HG03342 (cell line): ENCODE measurements around the gene ZBTB16.

Experiments
- ATAC-seq: cut with Tn5 transposase; IDR thresholded peaks from one replicate; pipeline ENCODE4 v1.9.1; 2021; ENCODE audit warnings: mild to moderate bottlenecking, moderate library complexity; ENCODE audit not compliant: unreplicated experiment

Gene ZBTB16

DNA sequence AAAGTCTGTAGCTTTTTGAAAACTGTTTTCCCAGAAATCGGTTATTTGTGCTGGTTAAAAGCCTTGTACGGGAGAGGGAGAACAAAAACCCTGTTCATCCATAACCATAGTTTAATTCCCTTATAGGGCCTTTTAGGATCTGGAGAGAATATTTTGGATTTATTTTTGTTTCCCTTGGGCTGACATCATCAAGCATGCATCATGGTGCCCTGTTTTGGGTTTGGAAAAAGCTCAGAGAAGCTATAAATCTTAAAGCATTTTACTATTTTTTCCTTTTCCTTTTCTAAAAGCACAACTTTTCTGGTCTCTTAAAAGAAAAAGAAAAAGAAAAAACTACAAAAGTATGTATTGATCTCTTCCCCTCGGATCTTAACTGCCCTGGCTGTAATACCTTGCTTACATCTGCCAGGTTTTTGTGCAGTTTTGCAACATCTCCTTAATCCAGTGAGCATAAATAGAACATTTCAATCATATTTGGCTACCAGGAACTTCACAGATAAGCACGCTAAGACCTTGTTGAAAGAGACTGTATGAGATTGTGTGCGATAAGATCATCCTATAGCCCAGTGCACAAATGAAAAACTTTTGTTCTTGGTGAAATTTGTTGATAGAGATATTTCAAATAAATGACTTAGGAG lies 88.0 kb downstream of the ZBTB16 start:
- ATAC-seq: no peak

GRCh38 chr11:114148013-114148382 lies 88.5 kb downstream of the ZBTB16 start:
- ATAC-seq: no peak

GRCh38 chr11:114149689-114150407 lies 90.3 kb downstream of the ZBTB16 start:
- no peak for ATAC-seq

DNA sequence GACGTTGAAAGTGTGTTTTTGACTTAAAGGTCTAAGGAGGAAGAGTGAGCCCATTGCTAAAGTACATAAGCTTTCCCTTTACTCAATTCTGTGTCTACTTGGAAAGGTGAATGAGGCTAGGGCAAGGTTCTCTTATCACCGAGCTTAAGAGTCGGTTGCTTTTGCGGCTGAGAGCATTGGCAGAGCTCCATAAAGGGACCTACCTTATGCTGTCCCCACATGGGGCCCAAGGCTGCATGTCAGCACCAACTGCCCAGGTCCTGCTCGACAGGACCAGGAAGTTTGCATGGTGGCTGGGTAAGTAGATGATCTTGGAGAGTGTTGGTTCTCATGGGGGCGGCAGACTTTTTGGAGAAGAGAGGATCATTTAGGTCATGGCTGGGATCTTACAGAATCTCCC lies 91.2 kb downstream of the ZBTB16 start:
- no peak for ATAC-seq

GRCh38 chr11:114151631-114152030 lies 92.1 kb downstream of the ZBTB16 start:
- ATAC-seq: no peak

- ATAC-seq: no peak
These were observed 92.7 kb downstream of the ZBTB16 start for GRCh38 chr11:114152162-114152561.

GRCh38 chr11:114152785-114153184 lies 93.3 kb downstream of the ZBTB16 start:
- ATAC-seq: no peak

DNA sequence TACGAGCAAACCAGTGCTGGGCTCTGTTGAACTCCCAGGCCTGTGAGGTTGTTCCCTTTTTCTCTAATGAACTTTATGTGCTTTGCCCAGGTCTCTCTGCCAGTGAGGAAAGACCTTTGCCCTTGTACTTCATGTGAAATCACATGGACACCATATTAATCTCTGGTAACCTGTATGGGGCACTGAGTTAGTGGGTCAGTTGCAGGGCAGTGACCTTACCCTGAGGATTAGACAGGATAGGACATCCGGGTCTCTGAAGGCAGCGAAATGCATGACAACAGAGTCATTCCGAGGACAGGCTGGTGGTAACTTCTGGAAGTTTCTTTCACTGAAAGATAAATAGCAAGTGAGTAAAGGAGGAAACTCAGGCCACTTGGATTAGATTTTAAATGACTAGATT lies 93.7 kb downstream of the ZBTB16 start:
- ATAC-seq: no peak

DNA sequence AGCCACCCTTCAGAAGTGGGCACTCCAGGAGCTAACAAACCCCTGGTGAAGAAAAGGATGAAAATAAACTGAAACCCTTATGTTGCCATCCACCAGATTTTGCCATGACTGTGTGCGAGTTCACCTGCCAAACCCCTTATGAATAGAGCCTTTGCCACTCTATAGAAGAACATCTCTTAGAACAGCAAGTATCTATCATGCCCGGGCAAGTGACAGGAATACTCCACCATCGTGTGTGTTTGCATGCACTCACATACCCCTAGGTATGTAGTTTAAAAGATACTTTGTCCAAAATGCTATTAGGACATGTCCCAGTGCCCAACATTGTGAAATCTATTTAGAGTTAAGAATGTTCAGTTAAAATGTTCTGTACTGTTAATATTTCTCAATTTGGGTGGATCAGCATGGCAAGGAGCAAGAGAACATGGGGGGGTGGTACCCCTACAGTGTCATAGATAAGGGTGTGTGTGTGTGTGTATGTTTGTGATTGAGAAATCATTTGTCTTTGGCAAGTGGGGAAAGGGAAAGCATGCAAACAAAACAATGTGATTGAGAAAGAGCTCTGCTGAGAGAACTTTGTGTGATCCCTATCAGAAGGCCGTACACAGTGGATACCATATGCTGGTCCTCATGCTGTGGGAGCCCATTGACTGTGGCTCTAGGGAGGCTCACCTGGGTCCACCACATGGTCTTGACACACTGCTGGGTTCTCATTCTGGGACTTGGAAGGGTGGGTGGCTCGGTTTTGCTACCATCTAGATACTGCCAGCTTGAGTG lies 94.9 kb downstream of the ZBTB16 start:
- no peak for ATAC-seq

DNA sequence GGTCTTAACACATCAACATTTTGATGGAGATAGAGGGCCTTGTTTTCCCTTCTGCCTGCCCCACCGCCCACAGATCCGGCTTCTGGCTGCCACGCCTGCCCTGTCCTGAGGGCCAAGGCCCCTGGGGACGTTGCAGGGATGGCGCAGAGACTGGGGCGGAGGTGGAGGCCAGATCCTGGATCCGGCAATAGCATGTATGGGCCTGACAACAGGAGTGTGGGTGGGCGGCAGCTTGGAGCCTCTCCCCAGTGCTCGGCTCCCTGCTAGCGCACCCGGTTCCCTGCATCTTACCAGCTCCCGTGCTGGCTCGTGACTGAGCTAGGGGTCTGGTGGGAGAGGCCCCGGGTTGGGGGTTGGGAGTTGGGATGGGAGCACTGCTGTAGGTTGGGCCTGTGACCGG lies 95.6 kb downstream of the ZBTB16 start:
- ATAC-seq: no peak

- ATAC-seq: no peak
These were observed 96.6 kb downstream of the ZBTB16 start for GRCh38 chr11:114156131-114156581.

DNA sequence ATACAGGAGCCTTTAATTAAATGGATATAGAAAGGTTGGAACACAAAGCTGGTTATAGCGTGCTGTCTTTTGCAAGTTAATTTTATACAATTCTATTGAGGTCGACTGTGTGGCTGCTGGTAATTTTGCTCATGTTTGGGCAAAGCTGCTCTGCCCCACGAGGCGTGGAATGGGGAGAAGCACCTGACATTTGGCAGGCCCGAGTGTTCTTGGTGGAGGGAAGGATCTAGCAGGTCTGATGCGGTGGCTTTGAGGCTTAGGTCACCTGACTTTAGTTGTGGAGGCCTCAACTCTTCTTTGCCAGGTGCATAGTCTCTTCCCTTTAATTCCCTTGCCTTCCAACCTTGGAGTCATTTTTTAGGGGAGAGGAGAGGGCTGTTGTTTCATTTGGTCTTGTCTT lies 97.3 kb downstream of the ZBTB16 start:
- no peak for ATAC-seq

GRCh38 chr11:114157476-114158050 lies 98.1 kb downstream of the ZBTB16 start:
- no peak for ATAC-seq

- no peak for ATAC-seq
These were observed 98.9 kb downstream of the ZBTB16 start for GRCh38 chr11:114158421-114158820.

- ATAC-seq: no peak
These were observed 99.4 kb downstream of the ZBTB16 start for GRCh38 chr11:114158886-114159285.

- no peak for ATAC-seq
These were observed 99.8 kb downstream of the ZBTB16 start for GRCh38 chr11:114159320-114159719.

DNA sequence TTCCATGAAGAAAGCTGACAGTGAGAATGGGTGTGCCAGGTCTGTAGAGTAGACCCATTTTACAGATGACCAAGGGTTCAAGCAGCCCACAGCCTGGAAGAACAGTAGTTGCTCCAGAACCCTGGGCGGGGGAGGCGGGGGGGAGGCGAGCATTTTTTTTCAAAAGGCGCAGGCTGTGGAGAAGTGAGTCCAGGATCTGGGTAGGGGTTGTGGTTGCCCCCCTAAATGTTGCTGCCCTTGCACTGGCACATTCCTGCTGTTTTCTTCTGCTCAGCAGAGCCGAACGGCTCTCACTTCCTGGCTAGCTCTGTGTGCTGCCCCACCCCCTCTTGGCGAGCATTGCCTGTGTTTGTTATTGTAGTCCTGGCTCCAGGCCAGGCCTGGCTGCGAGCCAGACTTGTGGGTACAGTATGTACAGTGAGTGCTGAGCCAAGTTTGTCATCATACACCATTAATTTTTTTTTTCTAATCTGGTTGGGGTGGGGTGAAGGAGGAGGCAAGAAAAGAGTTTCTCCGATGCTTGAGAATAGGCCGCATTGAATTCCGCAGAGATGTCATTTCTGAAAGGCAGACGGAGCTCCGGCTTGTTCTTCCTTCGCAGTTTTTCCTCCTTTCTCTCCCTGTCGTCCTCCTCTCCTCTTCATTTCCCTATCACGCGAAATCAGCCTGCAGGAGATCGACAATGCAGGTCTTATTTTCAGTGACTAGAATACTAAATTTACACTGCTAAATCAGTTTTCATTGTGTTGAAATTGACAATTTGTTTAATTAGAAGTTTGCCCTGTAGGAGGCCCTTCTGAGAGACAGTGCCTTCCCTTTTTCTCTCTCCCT lies 100.5 kb downstream of the ZBTB16 start:
- no peak for ATAC-seq

DNA sequence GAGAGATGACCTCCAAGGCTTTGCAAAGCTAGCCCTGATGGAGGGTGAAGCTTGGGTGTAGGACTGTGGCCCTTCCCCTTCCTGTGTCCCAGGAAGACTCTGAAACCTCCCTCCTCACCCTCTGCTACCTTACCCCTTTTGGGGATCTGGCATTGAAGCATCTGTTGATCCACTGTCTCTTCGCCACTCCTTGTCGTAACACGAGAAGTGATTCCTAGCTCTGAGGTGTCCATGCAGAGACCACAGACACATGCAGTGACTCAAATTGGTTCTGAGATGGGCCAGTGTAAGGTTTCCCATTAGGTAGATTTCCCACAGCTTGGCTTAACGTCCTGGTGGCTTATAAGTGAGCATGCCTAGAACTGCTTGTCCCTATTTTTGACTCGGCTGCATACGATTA lies 101.4 kb downstream of the ZBTB16 start:
- ATAC-seq: no peak

GRCh38 chr11:114161486-114162250 lies 102.2 kb downstream of the ZBTB16 start:
- ATAC-seq: no peak

DNA sequence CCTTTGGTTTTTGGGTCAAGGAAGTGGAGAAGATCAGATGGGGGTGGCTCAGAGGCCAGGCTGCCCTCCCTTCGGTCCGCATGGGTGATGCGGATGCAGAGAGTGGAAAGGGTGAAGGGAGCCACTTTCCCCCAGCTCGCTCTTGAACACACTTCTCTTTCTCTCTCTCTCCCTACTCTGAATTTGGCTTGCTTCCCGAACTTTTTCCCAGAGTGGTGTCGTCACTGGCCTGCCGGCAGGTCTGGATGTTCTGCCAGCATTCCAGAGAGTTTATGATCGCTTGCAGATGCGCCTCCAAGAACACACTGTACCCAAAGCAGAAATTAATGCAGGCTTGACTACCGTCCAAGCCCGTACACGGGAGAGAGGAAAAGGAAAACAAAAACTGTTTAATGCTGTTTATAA lies 103.2 kb downstream of the ZBTB16 start:
- no peak for ATAC-seq
